ENCODE results near the gene SPTBN1. TPM values are rescaled to one million over a fixed set of nuclear protein-coding genes. Genes with fewer than 3 reads are reported as not detected.

SPTBN1 gene
- total RNA-seq, 1 donor from 2014 or later: 251 TPM

DNA sequence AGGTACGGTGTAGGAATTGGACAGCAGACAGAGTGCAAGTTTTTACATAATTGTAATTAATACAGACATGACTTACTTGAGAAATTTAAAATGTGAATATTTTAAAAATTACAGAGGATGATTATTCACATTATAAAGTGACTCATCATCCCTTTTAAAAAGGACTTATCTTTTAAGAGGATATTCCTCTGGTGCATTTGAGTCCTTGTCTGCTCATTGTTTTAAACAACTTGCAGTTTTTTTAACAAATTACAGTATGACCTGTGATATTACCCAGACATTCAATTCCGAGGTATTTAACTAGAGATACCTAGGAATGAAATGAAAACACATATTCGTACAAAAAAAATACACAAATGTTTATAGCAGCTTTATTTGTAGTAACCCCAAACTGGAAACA lies 38.0 kb downstream of the SPTBN1 start:
- H3K9me3 ChIP-seq (ENCODE audit: control insufficient read depth in 3 of 3, low read length in 3 of 3): no peaks in the 10 kb centered on the region
- no peak overlapping the region for H3K4me3 ChIP-seq (ENCODE audit: low read length in 3 of 3)
- no peaks in the 10 kb centered on the region for H3K27me3 ChIP-seq (ENCODE audit: control insufficient read depth in 3 of 3, insufficient read depth in 3 of 3, low read length in 3 of 3)
- H3K4me1 ChIP-seq (ENCODE audit: control insufficient read depth in 3 of 3, insufficient read depth in 3 of 3, low read length in 3 of 3): peaks cover 11 to 22% (median 15%) of the 10 kb centered on the region in 3 donors
- peaks cover 0 to 2% (median 0%) of the 10 kb centered on the region in 3 donors for H3K36me3 ChIP-seq (ENCODE audit: control insufficient read depth in 3 of 3, insufficient read depth in 3 of 3, low read length in 3 of 3)
- no peak overlapping the region for H3K9ac ChIP-seq (ENCODE audit: low read depth in 1 of 3, low read length in 3 of 3)
- no peak overlapping the region for H3K27ac ChIP-seq (ENCODE audit: low read depth, low read length)

GRCh38 chr2:54496920-54497319 lies 40.8 kb downstream of the SPTBN1 start:
- H3K9ac ChIP-seq (ENCODE audit: low read depth in 1 of 3, low read length in 3 of 3): no peak overlapping the region
- no peaks in the 10 kb centered on the region for H3K27me3 ChIP-seq (ENCODE audit: control insufficient read depth in 3 of 3, insufficient read depth in 3 of 3, low read length in 3 of 3)
- peaks cover 0 to 2% (median 0%) of the 10 kb centered on the region in 3 donors for H3K36me3 ChIP-seq (ENCODE audit: control insufficient read depth in 3 of 3, insufficient read depth in 3 of 3, low read length in 3 of 3)
- no peak overlapping the region for H3K4me3 ChIP-seq (ENCODE audit: low read length in 3 of 3)
- no peak overlapping the region for H3K27ac ChIP-seq (ENCODE audit: low read depth, low read length)
- H3K4me1 ChIP-seq (ENCODE audit: control insufficient read depth in 3 of 3, insufficient read depth in 3 of 3, low read length in 3 of 3): peaks cover 19 to 44% (median 23%) of the 10 kb centered on the region in 3 donors
- H3K9me3 ChIP-seq (ENCODE audit: control insufficient read depth in 3 of 3, low read length in 3 of 3): no peaks in the 10 kb centered on the region

DNA sequence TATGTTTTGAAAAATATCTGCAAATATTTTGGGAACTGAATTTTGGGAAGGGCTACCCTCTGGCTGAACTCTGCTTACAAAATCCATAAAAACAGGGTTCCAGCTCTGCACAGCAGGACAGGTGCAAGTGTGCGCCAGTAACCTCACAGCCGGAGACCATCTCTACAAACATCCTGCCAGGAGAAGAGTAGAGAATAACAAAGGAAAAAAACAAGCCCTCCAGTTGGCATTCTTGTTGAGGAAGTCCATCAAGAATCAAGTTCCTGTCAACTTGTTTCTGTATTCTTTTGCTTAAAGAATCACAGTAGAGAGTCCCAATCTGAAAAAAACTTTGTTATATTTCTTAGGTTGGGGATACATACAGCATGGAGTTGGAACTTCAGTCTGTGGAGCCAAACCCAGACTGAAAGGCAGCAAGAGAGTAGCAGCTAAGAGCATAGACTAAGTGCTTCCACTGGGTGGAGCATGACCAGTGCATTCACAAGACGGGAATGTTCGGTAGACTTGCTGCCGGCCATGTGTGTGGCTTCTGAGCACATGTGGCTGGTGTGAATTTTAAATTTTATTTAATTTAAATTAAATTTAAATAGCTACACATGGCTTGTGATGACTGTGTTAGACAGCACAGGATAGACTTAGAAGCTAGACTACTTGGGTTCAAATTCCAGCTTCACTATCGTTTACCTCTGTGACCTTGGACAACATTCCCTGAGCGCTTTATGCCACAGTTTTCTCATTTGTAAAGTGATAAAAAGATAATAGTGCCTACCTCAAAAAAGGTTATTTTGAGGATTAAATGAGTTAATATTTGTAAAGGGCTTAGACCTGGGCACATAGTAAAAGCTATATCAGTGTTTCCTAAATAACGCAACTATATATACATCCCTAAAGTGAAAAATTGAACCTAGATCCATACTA lies 41.9 kb downstream of the SPTBN1 start:
- H3K4me3 ChIP-seq (ENCODE audit: low read length in 3 of 3): no peak overlapping the region
- no peak overlapping the region for H3K9ac ChIP-seq (ENCODE audit: low read depth in 1 of 3, low read length in 3 of 3)
- H3K27ac ChIP-seq (ENCODE audit: low read depth, low read length): no peak overlapping the region

GRCh38 chr2:54499661-54500060 lies 43.5 kb downstream of the SPTBN1 start:
- H3K4me3 ChIP-seq (ENCODE audit: low read length in 3 of 3): no peak overlapping the region
- H3K4me1 ChIP-seq (ENCODE audit: control insufficient read depth in 3 of 3, insufficient read depth in 3 of 3, low read length in 3 of 3): peaks cover 35 to 54% (median 37%) of the 10 kb centered on the region in 3 donors
- H3K27me3 ChIP-seq (ENCODE audit: control insufficient read depth in 3 of 3, insufficient read depth in 3 of 3, low read length in 3 of 3): no peaks in the 10 kb centered on the region
- no peak overlapping the region for H3K9ac ChIP-seq (ENCODE audit: low read depth in 1 of 3, low read length in 3 of 3)
- peaks cover 0 to 2% (median 0%) of the 10 kb centered on the region in 3 donors for H3K36me3 ChIP-seq (ENCODE audit: control insufficient read depth in 3 of 3, insufficient read depth in 3 of 3, low read length in 3 of 3)
- no peaks in the 10 kb centered on the region for H3K9me3 ChIP-seq (ENCODE audit: control insufficient read depth in 3 of 3, low read length in 3 of 3)
- H3K27ac ChIP-seq (ENCODE audit: low read depth, low read length): no peak overlapping the region

More for the DNA sequence above, 41.9 kb downstream of the SPTBN1 start:
- peaks cover 0 to 2% (median 0%) of the 10 kb centered on the region in 3 donors for H3K36me3 ChIP-seq (ENCODE audit: control insufficient read depth in 3 of 3, insufficient read depth in 3 of 3, low read length in 3 of 3)
- H3K9me3 ChIP-seq (ENCODE audit: control insufficient read depth in 3 of 3, low read length in 3 of 3): no peaks in the 10 kb centered on the region
- H3K4me1 ChIP-seq (ENCODE audit: control insufficient read depth in 3 of 3, insufficient read depth in 3 of 3, low read length in 3 of 3): peaks cover 30 to 51% (median 34%) of the 10 kb centered on the region in 3 donors
- H3K27me3 ChIP-seq (ENCODE audit: control insufficient read depth in 3 of 3, insufficient read depth in 3 of 3, low read length in 3 of 3): no peaks in the 10 kb centered on the region

- Histone ChIP-seq H3K27ac (ENCODE audit: low read depth, low read length) (no peak overlapping the region), H3K4me3 (ENCODE audit: low read length in 3 of 3) (no peak overlapping the region), H3K27me3 (ENCODE audit: control insufficient read depth in 3 of 3, insufficient read depth in 3 of 3, low read length in 3 of 3) (no peaks in the 10 kb centered on the region), H3K36me3 (ENCODE audit: control insufficient read depth in 3 of 3, insufficient read depth in 3 of 3, low read length in 3 of 3) (no peaks in the 10 kb centered on the region), H3K9me3 (ENCODE audit: control insufficient read depth in 3 of 3, low read length in 3 of 3) (no peaks in the 10 kb centered on the region), H3K4me1 (ENCODE audit: control insufficient read depth in 3 of 3, insufficient read depth in 3 of 3, low read length in 3 of 3) (peaks cover 35 to 54% (median 37%) of the 10 kb centered on the region in 3 donors), H3K9ac (ENCODE audit: low read depth in 1 of 3, low read length in 3 of 3) (no peak overlapping the region)
Observed at GRCh38 chr2:54500404-54501205, 44.5 kb downstream of the SPTBN1 start.

GRCh38 chr2:54502731-54503130 lies 46.6 kb downstream of the SPTBN1 start:
- Histone ChIP-seq H3K36me3 (ENCODE audit: control insufficient read depth in 3 of 3, insufficient read depth in 3 of 3, low read length in 3 of 3) (no peaks in the 10 kb centered on the region), H3K9ac (ENCODE audit: low read depth in 1 of 3, low read length in 3 of 3) (no peak overlapping the region), H3K27me3 (ENCODE audit: control insufficient read depth in 3 of 3, insufficient read depth in 3 of 3, low read length in 3 of 3) (no peaks in the 10 kb centered on the region), H3K4me1 (ENCODE audit: control insufficient read depth in 3 of 3, insufficient read depth in 3 of 3, low read length in 3 of 3) (peaks cover 35 to 45% (median 36%) of the 10 kb centered on the region in 3 donors), H3K9me3 (ENCODE audit: control insufficient read depth in 3 of 3, low read length in 3 of 3) (no peaks in the 10 kb centered on the region), H3K4me3 (ENCODE audit: low read length in 3 of 3) (no peak overlapping the region), H3K27ac (ENCODE audit: low read depth, low read length) (no peak overlapping the region)

DNA sequence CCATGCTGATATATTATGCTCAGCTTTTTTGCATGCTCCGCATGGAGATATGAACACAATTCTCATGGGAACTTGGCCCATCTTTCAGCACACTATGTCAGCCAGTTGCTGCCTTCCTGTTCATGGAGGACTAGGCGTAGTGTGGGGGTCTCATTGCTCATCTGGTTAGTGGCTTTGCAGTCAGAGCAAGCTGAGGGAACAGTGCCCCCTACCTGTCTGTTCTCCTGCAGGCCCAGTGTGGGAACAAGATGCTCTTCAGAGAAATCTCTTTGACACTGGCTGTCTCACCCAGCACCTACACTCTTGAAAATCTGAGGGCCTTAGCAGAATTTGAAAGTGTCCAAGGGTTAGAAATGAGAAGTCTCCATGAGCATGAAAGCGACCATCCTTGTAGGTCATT lies 47.1 kb downstream of the SPTBN1 start:
- Histone ChIP-seq H3K9ac (ENCODE audit: low read depth in 1 of 3, low read length in 3 of 3) (no peak overlapping the region), H3K36me3 (ENCODE audit: control insufficient read depth in 3 of 3, insufficient read depth in 3 of 3, low read length in 3 of 3) (no peaks in the 10 kb centered on the region), H3K4me3 (ENCODE audit: low read length in 3 of 3) (no peak overlapping the region), H3K27me3 (ENCODE audit: control insufficient read depth in 3 of 3, insufficient read depth in 3 of 3, low read length in 3 of 3) (no peaks in the 10 kb centered on the region), H3K27ac (ENCODE audit: low read depth, low read length) (no peak overlapping the region), H3K9me3 (ENCODE audit: control insufficient read depth in 3 of 3, low read length in 3 of 3) (no peaks in the 10 kb centered on the region), H3K4me1 (ENCODE audit: control insufficient read depth in 3 of 3, insufficient read depth in 3 of 3, low read length in 3 of 3) (peaks cover 32 to 43% (median 35%) of the 10 kb centered on the region in 3 donors)

DNA sequence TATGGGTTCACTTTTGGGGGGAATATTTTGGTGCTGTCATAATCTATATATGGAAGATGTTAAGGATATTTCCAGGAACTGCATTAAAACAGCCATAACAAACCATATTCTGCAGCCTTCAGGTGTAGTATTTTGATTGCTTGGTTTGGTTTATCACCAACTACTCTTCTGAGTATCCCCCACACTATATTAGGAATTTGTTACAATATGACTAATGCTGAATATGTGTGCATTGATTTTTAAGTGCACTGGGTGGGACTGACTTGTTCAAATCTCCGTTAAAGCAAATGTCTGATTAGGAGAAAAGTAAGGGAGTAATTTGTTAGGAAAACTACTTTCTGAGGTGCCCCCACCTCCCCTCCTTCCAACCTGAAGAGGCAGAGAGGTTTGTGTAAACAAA lies 47.7 kb downstream of the SPTBN1 start:
- Histone ChIP-seq H3K4me3 (ENCODE audit: low read length in 3 of 3) (no peak overlapping the region), H3K27me3 (ENCODE audit: control insufficient read depth in 3 of 3, insufficient read depth in 3 of 3, low read length in 3 of 3) (no peaks in the 10 kb centered on the region), H3K27ac (ENCODE audit: low read depth, low read length) (no peak overlapping the region), H3K36me3 (ENCODE audit: control insufficient read depth in 3 of 3, insufficient read depth in 3 of 3, low read length in 3 of 3) (no peaks in the 10 kb centered on the region), H3K4me1 (ENCODE audit: control insufficient read depth in 3 of 3, insufficient read depth in 3 of 3, low read length in 3 of 3) (peaks cover 30 to 37% (median 34%) of the 10 kb centered on the region in 3 donors), H3K9me3 (ENCODE audit: control insufficient read depth in 3 of 3, low read length in 3 of 3) (no peaks in the 10 kb centered on the region), H3K9ac (ENCODE audit: low read depth in 1 of 3, low read length in 3 of 3) (no peak overlapping the region)

- Histone ChIP-seq H3K9ac (ENCODE audit: low read depth in 1 of 3, low read length in 3 of 3) (no peak overlapping the region), H3K36me3 (ENCODE audit: control insufficient read depth in 3 of 3, insufficient read depth in 3 of 3, low read length in 3 of 3) (no peaks in the 10 kb centered on the region), H3K4me3 (ENCODE audit: low read length in 3 of 3) (no peak overlapping the region), H3K9me3 (ENCODE audit: control insufficient read depth in 3 of 3, low read length in 3 of 3) (no peaks in the 10 kb centered on the region), H3K27me3 (ENCODE audit: control insufficient read depth in 3 of 3, insufficient read depth in 3 of 3, low read length in 3 of 3) (no peaks in the 10 kb centered on the region), H3K27ac (ENCODE audit: low read depth, low read length) (no peak overlapping the region), H3K4me1 (ENCODE audit: control insufficient read depth in 3 of 3, insufficient read depth in 3 of 3, low read length in 3 of 3) (peaks cover 28 to 32% (median 28%) of the 10 kb centered on the region in 3 donors)
Observed at GRCh38 chr2:54504866-54505265, 48.7 kb downstream of the SPTBN1 start.

DNA sequence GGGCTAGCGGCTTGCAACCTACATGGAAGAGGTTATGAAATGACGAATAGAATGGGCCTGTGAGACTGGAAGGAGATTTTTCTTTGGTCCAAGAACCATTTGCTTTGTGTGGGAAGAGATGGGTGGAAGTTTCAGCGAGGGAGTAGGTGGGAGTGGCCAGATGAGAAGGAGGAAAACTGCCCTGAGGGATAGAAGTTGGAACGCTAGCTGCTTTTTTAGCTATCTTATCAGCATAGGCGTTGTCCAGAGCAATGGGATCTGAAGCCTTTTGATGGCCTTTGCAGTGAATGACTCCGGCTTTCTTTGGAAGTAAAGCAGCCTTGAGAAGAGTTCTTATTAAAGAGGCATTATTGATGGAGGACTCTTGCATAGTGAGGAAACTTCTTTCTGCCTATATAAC lies 52.4 kb downstream of the SPTBN1 start:
- H3K4me3 ChIP-seq (ENCODE audit: low read length in 3 of 3): no peak overlapping the region
- H3K27me3 ChIP-seq (ENCODE audit: control insufficient read depth in 3 of 3, insufficient read depth in 3 of 3, low read length in 3 of 3): no peaks in the 10 kb centered on the region
- no peaks in the 10 kb centered on the region for H3K36me3 ChIP-seq (ENCODE audit: control insufficient read depth in 3 of 3, insufficient read depth in 3 of 3, low read length in 3 of 3)
- no peaks in the 10 kb centered on the region for H3K9me3 ChIP-seq (ENCODE audit: control insufficient read depth in 3 of 3, low read length in 3 of 3)
- H3K27ac ChIP-seq (ENCODE audit: low read depth, low read length): no peak overlapping the region
- no peak overlapping the region for H3K9ac ChIP-seq (ENCODE audit: low read depth in 1 of 3, low read length in 3 of 3)
- H3K4me1 ChIP-seq (ENCODE audit: control insufficient read depth in 3 of 3, insufficient read depth in 3 of 3, low read length in 3 of 3): peaks cover 10 to 16% (median 15%) of the 10 kb centered on the region in 3 donors

All from skeletal muscle tissue (tissue), 4 donors.